GM04504 (cell line): ENCODE measurements around the gene HLA-DQB1.
"Not testable (repeated sequence)": the region's sequence is repeated elsewhere in the genome, so short reads cannot be mapped to it uniquely, and the experiment has no call there.

ENCODE experiments used
- DNase-seq: peaks from one replicate; pipeline ENCODE4 v3.0.0-alpha.2; 2012; ENCODE audit warnings: low read depth

HLA-DQB1 gene

GRCh38 chr6:32666420-32667300, at the start of gene HLA-DQB1:
TSS of gene HLA-DQB1 (minus strand) at chr6:32666657. CDS start at chr6:32666607, 50 bp downstream.
- DNase-seq, result peak; percentile 3

- DNase-seq, result no peak
Observed at GRCh38 chr6:32713241-32713640, 46.8 kb upstream of the HLA-DQB1 start.

- DNase-seq, result no peak
Observed at GRCh38 chr6:32709625-32710024, 43.2 kb upstream of the HLA-DQB1 start.

GRCh38 chr6:32705164-32705563, 38.7 kb upstream of the HLA-DQB1 start:
- not testable (repeated sequence) for DNase-seq

- DNase-seq, result no peak
Observed at GRCh38 chr6:32703347-32703746, 36.9 kb upstream of the HLA-DQB1 start.

DNA sequence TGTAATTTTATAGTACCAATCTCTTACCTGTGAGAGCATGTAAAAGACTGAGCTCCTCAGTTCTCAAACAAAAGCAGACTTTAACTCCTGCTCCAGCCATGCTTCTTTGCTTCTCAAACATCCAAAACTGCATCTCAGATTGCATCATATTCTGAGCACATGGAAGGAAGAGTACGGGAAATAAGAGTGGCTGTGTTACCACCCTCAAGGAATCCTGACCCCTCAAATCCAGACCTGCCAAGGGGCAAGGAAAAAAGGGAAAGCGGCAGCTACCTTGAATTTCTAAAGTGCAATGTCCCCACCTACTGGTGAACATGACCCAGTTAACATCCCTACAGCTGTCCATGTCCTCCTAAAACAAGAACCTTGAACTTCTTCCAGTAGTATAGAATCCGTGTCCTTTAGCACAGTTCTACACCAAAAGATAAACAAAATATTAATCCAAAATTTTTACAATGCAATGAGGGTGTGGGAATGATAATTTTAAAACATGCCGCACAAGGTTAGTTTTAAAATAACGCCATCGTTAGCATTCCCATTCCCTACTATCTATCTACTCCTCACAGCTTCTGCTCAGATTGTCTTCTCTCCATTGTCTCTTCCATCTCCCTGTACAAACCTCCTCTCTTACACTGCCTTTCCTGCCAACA, 34.1 kb upstream of the HLA-DQB1 start:
- DNase-seq, result peak; percentile 15

DNA sequence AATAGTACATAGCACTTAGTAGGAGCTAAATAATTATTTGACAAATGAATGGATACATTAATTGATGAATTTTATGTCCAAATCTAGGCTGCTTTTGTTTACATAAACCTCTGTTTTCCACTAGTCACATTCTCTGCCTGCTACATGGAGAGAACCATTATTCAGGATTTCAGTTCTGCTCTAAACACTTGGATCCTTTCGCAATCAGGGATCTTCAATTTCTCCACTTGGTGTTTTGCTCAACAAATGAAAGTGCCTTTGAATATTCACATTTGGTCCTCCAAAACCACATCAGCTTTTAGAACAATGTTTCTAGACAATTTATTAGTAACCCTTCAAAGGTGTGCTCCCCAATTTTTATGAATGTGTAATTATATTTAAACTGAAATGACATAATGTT, 30.6 kb upstream of the HLA-DQB1 start:
- no peak for DNase-seq

DNA sequence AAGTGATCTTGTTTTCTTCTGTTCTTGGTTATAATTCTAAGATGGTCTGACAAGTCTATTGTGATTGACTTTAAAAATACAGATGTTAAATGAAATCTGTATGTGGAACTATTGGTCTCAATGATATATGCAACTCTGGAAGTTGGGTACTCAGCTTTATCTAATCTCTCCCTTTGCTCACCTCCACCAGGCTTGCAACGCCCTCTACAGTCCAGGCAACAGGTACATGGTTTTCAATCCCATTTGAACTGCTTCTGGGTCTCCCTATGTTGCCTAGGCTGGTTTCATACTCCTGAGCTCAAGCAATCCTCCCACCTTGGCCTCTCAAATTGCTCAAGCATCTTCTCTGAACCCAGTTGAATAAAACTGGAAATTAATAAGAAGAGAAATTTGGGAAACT, 25.6 kb upstream of the HLA-DQB1 start:
- DNase-seq, result no peak

- no peak for DNase-seq
Observed at GRCh38 chr6:32689531-32690501, 23.4 kb upstream of the HLA-DQB1 start.

DNA sequence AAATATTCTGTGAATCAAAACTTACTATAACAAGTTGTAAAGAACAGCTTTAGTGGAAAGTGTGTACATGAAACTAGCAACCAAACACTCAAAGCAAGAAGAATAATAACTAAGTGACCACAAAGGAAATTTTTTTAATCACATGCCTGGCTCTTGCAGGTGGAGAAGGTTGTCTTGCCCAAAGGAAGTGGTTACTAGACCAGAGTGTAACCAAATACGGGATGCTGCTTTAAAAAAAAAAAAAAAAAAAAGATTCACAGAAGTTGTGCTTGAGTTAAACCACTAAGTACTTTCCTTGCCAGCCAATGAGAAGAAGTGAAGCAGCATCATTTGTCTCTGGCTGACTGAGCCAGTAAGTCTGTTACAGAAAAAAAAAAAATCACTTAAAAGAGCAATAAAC, 19.1 kb upstream of the HLA-DQB1 start:
- no peak for DNase-seq

- no peak for DNase-seq
Observed at GRCh38 chr6:32684246-32684645, 17.8 kb upstream of the HLA-DQB1 start.

- no peak for DNase-seq
Observed at GRCh38 chr6:32680055-32680454, 13.6 kb upstream of the HLA-DQB1 start.

- DNase-seq, result no peak
Observed at GRCh38 chr6:32679492-32679891, 13.0 kb upstream of the HLA-DQB1 start.

DNA sequence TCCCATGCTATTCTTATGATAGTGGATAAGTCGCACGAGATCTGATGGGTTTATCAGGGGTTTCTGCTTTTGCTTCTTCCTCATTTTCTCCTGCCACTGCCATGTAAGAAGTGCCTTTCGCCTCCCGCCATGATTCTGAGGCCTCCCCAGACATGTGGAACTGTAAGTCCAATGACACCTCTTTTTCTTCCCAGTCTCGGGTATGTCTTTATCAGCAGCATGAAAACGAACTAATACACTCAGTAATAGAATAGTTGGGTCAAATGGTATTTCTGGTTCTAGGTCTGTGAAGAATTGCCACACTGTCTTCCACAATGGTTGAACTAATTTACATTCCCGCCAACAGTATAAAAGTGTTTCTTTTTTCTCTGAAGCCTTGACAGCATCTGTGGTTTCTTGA, 7.7 kb upstream of the HLA-DQB1 start:
- DNase-seq, result not testable (repeated sequence)

DNA sequence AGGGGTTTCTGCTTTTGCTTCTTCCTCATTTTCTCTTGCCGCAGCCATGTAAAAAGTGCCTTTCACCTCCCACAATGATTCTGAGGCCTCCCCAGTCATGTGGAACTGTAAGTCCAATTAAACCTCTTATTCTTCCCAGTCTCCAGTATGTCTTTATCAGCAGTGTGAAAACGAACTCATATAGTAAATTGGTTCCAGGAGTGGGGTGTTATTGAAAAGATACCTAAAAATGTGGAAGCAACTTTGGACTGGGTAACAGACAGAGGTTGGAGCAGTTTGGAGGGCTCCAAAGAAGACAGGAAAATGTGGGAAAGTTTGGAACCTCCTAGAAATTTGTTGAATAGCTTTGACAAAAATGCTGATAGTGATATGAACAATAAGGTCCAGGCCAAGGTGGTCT, 5.5 kb upstream of the HLA-DQB1 start:
- not testable (repeated sequence) for DNase-seq

DNA sequence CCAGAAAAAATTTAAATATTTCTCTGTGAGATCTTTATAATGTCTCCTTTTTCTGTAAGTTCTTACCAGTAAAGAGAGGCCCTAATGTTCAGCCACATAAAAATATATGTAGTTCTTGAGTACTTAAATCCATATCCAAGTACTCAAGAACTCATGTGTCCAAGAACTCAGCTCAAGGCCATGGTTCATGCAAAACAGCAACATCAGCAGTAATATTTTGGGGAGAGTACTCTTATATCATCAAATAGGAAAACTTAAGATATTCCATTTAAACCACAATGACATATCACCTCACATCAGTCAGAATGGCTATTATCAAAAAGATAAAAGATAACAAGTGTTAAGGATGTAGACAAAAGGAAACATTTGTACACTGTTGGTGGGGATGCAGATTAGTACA, 3.4 kb upstream of the HLA-DQB1 start:
- no peak for DNase-seq

DNA sequence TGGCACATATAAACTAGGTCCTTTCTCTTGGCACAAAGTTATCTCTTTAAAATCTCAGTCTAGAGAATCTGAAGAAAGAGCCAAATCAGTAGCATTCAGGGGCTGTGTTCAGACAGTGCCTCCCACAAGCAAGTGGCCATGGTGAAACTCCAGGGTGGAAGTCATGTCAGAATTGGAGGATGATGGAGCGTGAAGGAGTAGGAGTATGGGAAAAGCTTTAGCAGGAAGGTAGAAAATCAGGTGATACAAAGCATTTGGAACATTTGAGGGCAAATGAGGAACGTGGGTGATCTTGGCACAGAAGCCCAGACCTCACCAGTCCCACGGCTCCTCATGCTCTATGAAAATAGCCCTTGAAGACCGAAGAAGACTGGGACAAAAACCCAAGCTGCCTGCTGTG, 2.8 kb upstream of the HLA-DQB1 start:
- no peak for DNase-seq

- no peak for DNase-seq
Observed at GRCh38 chr6:32668226-32668747, 1.8 kb upstream of the HLA-DQB1 start.

DNA sequence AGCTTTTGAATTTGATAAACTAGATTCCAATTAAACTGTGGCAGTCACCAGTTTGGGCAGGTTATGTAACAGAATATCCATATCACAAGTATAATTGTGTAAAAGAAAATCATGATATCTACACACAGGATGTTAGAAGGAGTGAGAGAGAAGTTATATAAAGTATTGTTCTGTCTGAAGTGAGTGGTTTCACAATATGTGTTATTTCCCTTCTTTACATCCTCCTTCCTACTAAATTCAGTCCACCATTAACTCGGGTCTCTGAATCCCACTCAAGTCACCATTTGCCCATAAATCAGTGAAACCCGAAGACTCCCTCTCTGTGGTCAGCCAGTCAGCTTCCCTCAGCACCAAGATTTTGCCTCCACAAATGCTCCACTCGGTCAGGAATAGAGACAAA, 796 bp downstream of the HLA-DQB1 start:
- DNase-seq, result no peak

DNA sequence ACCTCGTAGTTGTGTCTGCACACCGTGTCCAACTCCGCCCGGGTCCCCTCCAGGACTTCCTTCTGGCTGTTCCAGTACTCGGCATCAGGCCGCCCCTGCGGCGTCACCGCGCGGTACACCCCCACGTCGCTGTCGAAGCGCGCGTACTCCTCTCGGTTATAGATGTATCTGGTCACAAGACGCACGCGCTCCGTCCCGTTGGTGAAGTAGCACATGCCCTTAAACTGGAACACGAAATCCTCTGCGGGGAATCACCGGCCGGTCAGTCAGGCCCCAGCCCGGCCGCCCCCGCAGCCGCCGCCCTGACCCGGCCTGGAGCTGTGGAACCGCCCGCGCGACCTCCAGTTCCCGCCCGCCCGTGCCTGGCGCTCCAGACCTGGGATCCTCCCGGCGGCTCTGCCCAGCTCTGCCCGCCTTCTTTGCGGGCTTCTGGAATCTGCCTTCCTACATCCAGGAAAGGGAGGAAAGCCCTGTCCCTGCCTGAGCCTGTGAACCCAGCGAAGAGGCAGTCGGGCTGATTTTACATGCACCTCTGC, 1.6 kb downstream of the HLA-DQB1 start:
- no peak for DNase-seq

GRCh38 chr6:32664354-32664753, 2.1 kb downstream of the HLA-DQB1 start:
- no peak for DNase-seq

DNA sequence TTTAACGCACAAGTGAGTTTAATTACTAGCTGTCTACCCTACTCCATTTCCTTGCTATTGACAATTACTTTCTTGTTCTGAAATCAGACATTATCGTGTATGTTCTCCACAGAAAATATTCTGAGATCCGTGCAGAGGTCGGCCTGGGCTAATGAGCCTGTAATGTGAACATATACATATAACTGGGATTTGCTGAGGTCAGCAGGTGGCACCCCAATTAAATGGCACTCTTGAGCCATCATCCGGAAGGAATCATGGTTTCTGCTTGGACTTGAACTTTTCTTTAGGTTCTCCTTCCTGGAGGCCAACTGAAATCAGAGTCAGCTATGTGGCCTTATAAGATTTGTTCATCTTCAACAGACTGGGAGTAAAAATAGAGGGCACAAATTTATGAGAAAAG, 3.6 kb downstream of the HLA-DQB1 start:
- DNase-seq, result no peak
